HepG2 (cell line): ENCODE results near the gene LTA. TPM values are rescaled to one million over a fixed set of nuclear protein-coding genes. Genes with fewer than 3 reads are reported as not detected.

ENCODE experiments used
- ATAC-seq: fragments of 200-7000 bp; cut with Tn5 transposase; 3 replicates; pipeline ENCODE4 v1.9.1; 2020; ENCODE audit warnings: mild to moderate bottlenecking, moderate library complexity
- BruUV-seq: library from RNA; stranded (reverse); fragments of 400-500 nt; replicated peaks from 2 replicates; lab custom pipeline; 2021; lab: Mats Ljungman, UMichigan
- CTCF ChIA-PET: fragments of 300-600 bp; formaldehyde crosslinking; extraction: SDS; loops from one replicate; lab custom pipeline; 2021; ENCODE audit warnings: low total read pairs, inconsistent platforms, low intra/inter-chr PET ratio; lab: Yijun Ruan, JAX
- POLR2A ChIA-PET: fragments of 350-600 bp; sonication (Branson Sonifier 250); formaldehyde crosslinking; loops from one replicate; lab custom pipeline; 2020; ENCODE audit warnings: antibody characterized with exemption, inconsistent platforms; lab: Yijun Ruan, JAX
- DNase-seq: peaks from one replicate; pipeline ENCODE4 v3.0.0-alpha.2; 2015; ENCODE audit warnings: low spot score
- FAIRE-seq: peaks from 3 replicates; lab custom pipeline; 2011; peaks lifted over from hg19 to GRCh38; lab: Jason Lieb, UNC
- H2AFZ ChIP-seq: one replicate; pipeline ENCODE4 v1.6.1; 2011; ENCODE audit warnings: low read length, inconsistent platforms
- H3K27ac ChIP-seq: fragments of 300-600 bp; 3 replicates; pipeline ENCODE4 v1.8.0; 2011; ENCODE audit warnings: mixed run types, mild to moderate bottlenecking, mixed read lengths, low read length, inconsistent platforms; ENCODE audit not compliant: insufficient read depth; ENCODE audit errors: extremely low read length
- H3K27me3 ChIP-seq, 2 experiments: fragments of 200-600 bp in 1 of 2; 2 replicates in 1 of 2; 3 replicates in 1 of 2; pipeline versions ENCODE4 v1.6.0 to v1.8.0; 2011; ENCODE audit warnings: low read length in 2 of 2, mild to moderate bottlenecking in 2 of 2, moderate library complexity in 2 of 2, inconsistent platforms in 1 of 2; ENCODE audit not compliant: insufficient read depth in 2 of 2, control insufficient read depth in 1 of 2
- H3K36me3 ChIP-seq, 2 experiments: fragments of 200-600 bp in 1 of 2; replicated peaks in 1 of 2; 2 replicates in 1 of 2; 3 replicates in 1 of 2; pipeline versions ENCODE4 v1.5.1 to v1.8.0; 2011; ENCODE audit warnings: low read length in 2 of 2, inconsistent platforms in 1 of 2; ENCODE audit not compliant: insufficient read depth in 2 of 2, control insufficient read depth in 1 of 2
- H3K4me1 ChIP-seq: 2 replicates; pipeline ENCODE4 v1.5.1; 2012; ENCODE audit warnings: low read length, inconsistent platforms; ENCODE audit not compliant: insufficient read depth
- H3K4me2 ChIP-seq: 2 replicates; pipeline ENCODE4 v1.6.0; 2011; ENCODE audit warnings: low read depth, low read length, inconsistent platforms
- H3K4me3 ChIP-seq, 3 experiments: fragments of 200-600 bp in 1 of 3; sonication (generic), shearing (Covaris generic) in 1 of 3; replicated peaks in 1 of 3; 2 replicates each; pipeline ENCODE4 v1.5.1; 2011 to 2016; ENCODE audit warnings: low read length in 3 of 3, inconsistent platforms in 2 of 3, low read depth in 2 of 3, mild to moderate bottlenecking in 2 of 3, control low read depth in 1 of 3, mixed read lengths in 1 of 3; ENCODE audit not compliant: insufficient read depth in 1 of 3
- H3K79me2 ChIP-seq: one replicate; pipeline ENCODE4 v1.6.1; 2011; ENCODE audit warnings: low read length, inconsistent platforms; ENCODE audit not compliant: insufficient read depth
- H3K9ac ChIP-seq: 2 replicates; pipeline ENCODE4 v1.6.0; 2011; ENCODE audit warnings: mild to moderate bottlenecking, low read depth, low read length, inconsistent platforms; ENCODE audit not compliant: insufficient read depth
- H3K9me3 ChIP-seq: 2 replicates; pipeline ENCODE4 v1.5.1; 2012; ENCODE audit warnings: mild to moderate bottlenecking, low read length
- H4K20me1 ChIP-seq: 2 replicates; pipeline ENCODE4 v1.6.0; 2011; ENCODE audit warnings: inconsistent platforms, mild to moderate bottlenecking, low read length, moderate library complexity; ENCODE audit not compliant: insufficient read depth
- AGO2 ChIP-seq: fragments of 200-400 bp; formaldehyde crosslinking; optimal IDR thresholded peaks from 2 replicates; pipeline ENCODE3; 2017; ENCODE audit warnings: mild to moderate bottlenecking, low read depth, low read length, moderate library complexity
- CERS6 ChIP-seq: sonication (generic); formaldehyde crosslinking; IDR thresholded peaks from 2 replicates; pipeline ENCODE4 v1.5.0; 2020; ENCODE audit warnings: missing genetic modification reagents
- EED ChIP-seq: sonication (generic); formaldehyde crosslinking; IDR thresholded peaks from 2 replicates; pipeline ENCODE4 v1.5.0; 2020; ENCODE audit warnings: mild to moderate bottlenecking, missing genetic modification reagents
- KAT2B ChIP-seq: fragments of 150-350 bp; IDR thresholded peaks from 2 replicates; pipeline ENCODE4 v1.6.1; 2014; ENCODE audit warnings: low read depth, low read length, borderline replicate concordance
- NFRKB ChIP-seq: fragments of 450-650 bp; IDR thresholded peaks from 2 replicates; pipeline ENCODE4 v1.6.1; 2017
- NR2F1 ChIP-seq, 2 experiments: fragments of 450-650 bp in 1 of 2; formaldehyde crosslinking in 1 of 2; IDR thresholded peaks; 2 replicates each; pipeline versions ENCODE4 v1.5.0 to v1.6.1; 2016 to 2020; ENCODE audit warnings: mild to moderate bottlenecking in 1 of 2, missing compliant biosample characterization in 1 of 2, missing genetic modification reagents in 1 of 2, moderate library complexity in 1 of 2
- PITX1 ChIP-seq: sonication (generic); formaldehyde crosslinking; IDR thresholded peaks from 2 replicates; pipeline ENCODE4 v1.5.1; 2020; ENCODE audit warnings: mild to moderate bottlenecking, missing genetic modification reagents
- PRDM15 ChIP-seq: sonication (generic); formaldehyde crosslinking; IDR thresholded peaks from 2 replicates; pipeline ENCODE4 v1.4.0; 2020; ENCODE audit warnings: missing genetic modification reagents
- REST ChIP-seq, 2 experiments: IDR thresholded peaks; 2 replicates each; pipeline ENCODE4 v1.6.1; 2011 to 2012; ENCODE audit warnings: low read length in 2 of 2, borderline replicate concordance in 1 of 2, low read depth in 1 of 2, mild to moderate bottlenecking in 1 of 2, moderate library complexity in 1 of 2
- RNF219 ChIP-seq: sonication (generic); formaldehyde crosslinking; IDR thresholded peaks from 2 replicates; pipeline ENCODE4 v1.5.0; 2020; ENCODE audit warnings: mild to moderate bottlenecking, missing genetic modification reagents
- SP2 ChIP-seq: sonication (generic); formaldehyde crosslinking; IDR thresholded peaks from 2 replicates; pipeline ENCODE4 v1.5.1; 2020; ENCODE audit warnings: mild to moderate bottlenecking, missing genetic modification reagents
- SRSF4 ChIP-seq: fragments of 200-400 bp; formaldehyde crosslinking; IDR thresholded peaks from one replicate; pipeline ENCODE4 v1.6.1; 2018; ENCODE audit warnings: mild to moderate bottlenecking, low read depth, low read length, moderate library complexity; ENCODE audit not compliant: poor library complexity, severe bottlenecking
- ZFAT ChIP-seq: sonication (generic); formaldehyde crosslinking; conservative IDR thresholded peaks from 2 replicates; pipeline ENCODE4 v1.8.1; 2023; ENCODE audit warnings: missing genetic modification reagents, inconsistent platforms
- ZNF567 ChIP-seq: sonication (generic); formaldehyde crosslinking; IDR thresholded peaks from 2 replicates; pipeline ENCODE4 v1.8.1; 2023; ENCODE audit warnings: mild to moderate bottlenecking, missing genetic modification reagents, borderline replicate concordance
- WGBS: methylation state at CpG from one replicate; pipeline ENCODE4 v1.1.6; 2017; ENCODE audit warnings: low lambda C conversion rate; 5-methylcytosine and 5-hydroxymethylcytosine counted together
- in situ Hi-C: cut with HindIII; loops from 2 replicates; pipeline ENCODE4 v1.10.0; 2017; ENCODE audit warnings: low pct_unique_long_range_greater_than_20kb; ENCODE audit not compliant: extremely low pct_ligation_motif_present
- intact Hi-C: fragments of 100-400 bp; cut with micrococcal nuclease; formaldehyde crosslinking; loops from one replicate; pipeline ENCODE4 v1.10.0; 2022; ENCODE audit not compliant: unreplicated experiment
- polyA plus RNA-seq, 8 experiments: library from polyadenylated mRNA; depleted of rRNA in 3 of 8; stranded (reverse) in 7 of 8; unstranded in 1 of 8; fragments of >200 nt; fragmentation: Illumina TruSeq in 4 of 8; extraction: Trizol in 4 of 8; gene quantifications; 2 replicates each; pipeline versions ENCODE4 v1.2.1 to v1.2.3, GENCODE V29; 2011 to 2016; ENCODE audit warnings: low read depth in 4 of 8, missing spikeins in 1 of 8, mixed read lengths in 1 of 8; ENCODE audit not compliant: insufficient read depth in 1 of 8
- total RNA-seq, 5 experiments: library from RNA; depleted of rRNA; stranded (reverse); fragments of >200 nt; fragmentation: Illumina TruSeq; extraction: Trizol; gene quantifications; 2 replicates each; pipeline ENCODE4 v1.2.3, GENCODE V29; 2016; ENCODE audit warnings: low read depth in 1 of 5

LTA gene
- total and polyA plus RNA-seq, 2 of the 13 experiments (the other 11 are each of a cell fraction or from before 2014, with no cell fraction given), result 0.09 TPM; not detected in 1

GRCh38 chr6:31568537-31568961 lies 3.5 kb upstream of the LTA start:
- BruUV-seq, result no TSS peak
- Histone ChIP-seq H3K4me1 (peaks cover 9% of the 10 kb centered on the region), H4K20me1 (no peaks in the 10 kb centered on the region), H3K36me3 (no peaks in the 10 kb centered on the region), H3K9me3 (no peaks in the 10 kb centered on the region), H3K27me3 (peaks cover 11 to 42% of the 10 kb centered on the region in 2 experiments; a peak in 4 of 5 replicates), H3K9ac (no peak overlapping the region), H3K4me3 (no peak overlapping the region), H3K79me2 (no peaks in the 10 kb centered on the region), H2AFZ (no peak overlapping the region), H3K4me2 (no peak overlapping the region), H3K27ac (no peak overlapping the region)
- no peak for FAIRE-seq
- ATAC-seq, result no peak
- ChIA-PET CTCF (no interaction called here), POLR2A (interaction anchor here (1.8 kb wide), 1 partner anchor 8 kb away, joined by 5 read pairs; no protein-coding TSS in a partner anchor)
- intact Hi-C loops, result no loop called here
- 47% methylated on average over 3 of the region's 3 CpGs for WGBS
- in situ Hi-C loops, result no loop called here
- DNase-seq, result no peak
- TF ChIP-seq SRSF4 (no peak), CERS6 (CRISPR knock-in tag) (no peak), PRDM15 (CRISPR knock-in tag) (no peak), NR2F1 (CRISPR knock-in tag; IDR thresholded peaks at IDR 0.05) (no peak), REST (IDR thresholded peaks at IDR 0.05; ENCODE audit: borderline replicate concordance in 1 of 2, low read depth in 1 of 2, low read length in 2 of 2) (no peak), RNF219 (CRISPR knock-in tag) (no peak), ZNF567 (no peak), AGO2 (no peak), SP2 (no peak), PITX1 (no peak), ZFAT (no peak), KAT2B (no peak), NFRKB (no peak), EED (no peak)
